Lower leg skin (tissue), 3 donors: Measurements from ENCODE around the gene PTPN4.

ENCODE experiments used
- CTCF ChIP-seq, 3 donors: fragments of 450-650 bp; IDR thresholded peaks; one replicate each; pipeline ENCODE4 v1.5.1; 2016; ENCODE audit warnings: antibody characterized with exemption in 3 of 3, mild to moderate bottlenecking in 3 of 3, moderate library complexity in 2 of 3
- POLR2A ChIP-seq, 2 donors: fragments of 450-650 bp; IDR thresholded peaks; one replicate each; pipeline ENCODE4 v1.6.1; 2016 to 2017; ENCODE audit warnings: antibody characterized with exemption in 2 of 2, mild to moderate bottlenecking in 1 of 2, moderate library complexity in 1 of 2

- TF ChIP-seq CTCF (IDR thresholded peaks at IDR 0.05) (no peak), POLR2A (IDR thresholded peaks at IDR 0.05) (no peak)
Observed at GRCh38 chr2:119741868-119742267, 17.9 kb upstream of the PTPN4 start.
